HCT116 (cell line): ENCODE data around the gene RNF32. TPM values are rescaled to one million over a fixed set of nuclear protein-coding genes. Genes with fewer than 3 reads are reported as not detected.

Experiments
- ATAC-seq: fragments of 200-7000 bp; cut with Tn5 transposase; 2 replicates; pipeline ENCODE4 v1.9.1; 2020; ENCODE audit warnings: mild to moderate bottlenecking, moderate library complexity
- BruUV-seq: library from RNA; stranded (reverse); fragments of 400-500 nt; replicated peaks from 2 replicates; lab custom pipeline; 2021; lab: Mats Ljungman, UMichigan
- CTCF ChIA-PET: fragments of 300-600 bp; sonication (Branson Sonifier 250); formaldehyde crosslinking; loops from one replicate; lab custom pipeline; 2021; ENCODE audit warnings: antibody characterized with exemption; lab: Charles Lee
- POLR2A ChIA-PET: fragments of 300-600, 350-600 bp; sonication (Branson Sonifier 250); formaldehyde crosslinking; loops from one replicate; lab custom pipeline; 2021; ENCODE audit warnings: antibody characterized with exemption; lab: Charles Lee
- RAD21 ChIA-PET, 2 experiments: fragments of 300-600 bp; sonication (Branson Sonifier 250); formaldehyde crosslinking; loops; one replicate each; lab custom pipeline; 2023; ENCODE audit warnings: low total read pairs in 2 of 2; ENCODE audit not compliant: uncharacterized antibody in 2 of 2, unreplicated experiment in 2 of 2, low non-redundant PET in 1 of 2; lab: Charles Lee
- DNase-seq: peaks from one replicate; pipeline ENCODE4 v3.0.0-alpha.2; 2010; ENCODE audit warnings: low read depth, low spot score
- H2AFZ ChIP-seq: fragments of 200-600 bp; shearing (Covaris generic), sonication (generic); 2 replicates; pipeline ENCODE4 v1.6.1; 2017; ENCODE audit warnings: low read depth, mixed run types, mixed read lengths, antibody characterized with exemption, low read length; ENCODE audit not compliant: poor library complexity, severe bottlenecking
- H3K27ac ChIP-seq: 2 replicates; pipeline ENCODE4 v1.5.1; 2012; ENCODE audit warnings: low read depth, low read length
- H3K27me3 ChIP-seq: fragments of 200-600 bp; sonication (generic); 2 replicates; pipeline ENCODE4 v1.6.1; 2016; ENCODE audit warnings: mixed run types, low read length, mixed read lengths; ENCODE audit not compliant: insufficient read depth
- H3K36me3 ChIP-seq, 2 experiments: fragments of 200-500 bp in 1 of 2; fragments of 200-600 bp in 1 of 2; sonication (Bioruptor generic) in 1 of 2; sonication (generic) in 1 of 2; 2 replicates each; pipeline versions ENCODE4 v1.5.1 to v1.6.1; 2014 to 2016; ENCODE audit warnings: low read length in 2 of 2, inconsistent platforms in 1 of 2, mixed read lengths in 1 of 2, mixed run types in 1 of 2; ENCODE audit not compliant: insufficient read depth in 2 of 2, control insufficient read depth in 1 of 2
- H3K4me1 ChIP-seq, 2 experiments: fragments of 200-600 bp in 1 of 2; sonication (generic) in 1 of 2; 2 replicates each; pipeline versions ENCODE4 v1.5.1 to v1.6.1; 2012 to 2017; ENCODE audit warnings: low read length in 2 of 2, inconsistent platforms in 1 of 2, mild to moderate bottlenecking in 1 of 2, mixed read lengths in 1 of 2, mixed run types in 1 of 2, moderate library complexity in 1 of 2; ENCODE audit not compliant: insufficient read depth in 2 of 2, control insufficient read depth in 1 of 2
- H3K4me2 ChIP-seq: fragments of 200-600 bp; sonication (generic); 2 replicates; pipeline ENCODE4 v1.6.1; 2017; ENCODE audit warnings: mixed run types, low read length, mixed read lengths
- H3K4me3 ChIP-seq, 2 experiments: fragments of 200-600 bp in 1 of 2; sonication (generic) in 1 of 2; replicated peaks in 1 of 2; 2 replicates each; pipeline ENCODE4 v1.5.1; 2011 to 2016; ENCODE audit warnings: low read length in 2 of 2, control low read depth in 1 of 2, low read depth in 1 of 2, mild to moderate bottlenecking in 1 of 2, mixed read lengths in 1 of 2, mixed run types in 1 of 2
- H3K79me2 ChIP-seq: fragments of 200-600 bp; sonication (generic); 2 replicates; pipeline ENCODE4 v1.6.1; 2017; ENCODE audit warnings: mild to moderate bottlenecking, mixed run types, low read length, moderate library complexity, mixed read lengths; ENCODE audit not compliant: insufficient read depth
- H3K9ac ChIP-seq: fragments of 200-600 bp; sonication (generic); 2 replicates; pipeline ENCODE4 v1.6.1; 2016; ENCODE audit warnings: low read length, mixed read lengths
- H3K9me2 ChIP-seq: fragments of 200-600 bp; sonication (generic), shearing (Covaris generic); 2 replicates; pipeline ENCODE4 v1.6.1; 2017; ENCODE audit warnings: mixed run types, mild to moderate bottlenecking, moderate library complexity; ENCODE audit not compliant: insufficient read depth
- H3K9me3 ChIP-seq, 2 experiments: fragments of 200-500 bp in 1 of 2; fragments of 200-600 bp in 1 of 2; sonication (Bioruptor generic) in 1 of 2; sonication (generic) in 1 of 2; 2 replicates each; pipeline ENCODE4 v1.6.1; 2014 to 2017; ENCODE audit warnings: low read length in 2 of 2, mixed read lengths in 2 of 2, inconsistent platforms in 1 of 2, low read depth in 1 of 2, mild to moderate bottlenecking in 1 of 2, mixed run types in 1 of 2, moderate library complexity in 1 of 2; ENCODE audit not compliant: control insufficient read depth in 1 of 2, insufficient read depth in 1 of 2
- H4K20me1 ChIP-seq: fragments of 200-600 bp; sonication (generic), shearing (Covaris generic); 2 replicates; pipeline ENCODE4 v1.6.1; 2017; ENCODE audit warnings: mixed run types, mild to moderate bottlenecking, moderate library complexity; ENCODE audit not compliant: insufficient read depth
- POLR2AphosphoS5 ChIP-seq: IDR thresholded peaks from 2 replicates; pipeline ENCODE4 v1.6.1; 2011; ENCODE audit warnings: mild to moderate bottlenecking, low read depth, low read length, moderate library complexity
- RAD21 ChIP-seq: IDR thresholded peaks from 2 replicates; pipeline ENCODE4 v1.6.1; 2012; ENCODE audit warnings: low read depth, mild to moderate bottlenecking
- SRF ChIP-seq: IDR thresholded peaks from 2 replicates; pipeline ENCODE4 v1.6.1; 2012; ENCODE audit warnings: low read depth
- TCF7L2 ChIP-seq: IDR thresholded peaks from 2 replicates; pipeline ENCODE4 v1.7.0; 2011; ENCODE audit warnings: borderline replicate concordance, inconsistent platforms; ENCODE audit not compliant: insufficient read depth, insufficient read length; ENCODE audit errors: extremely low read depth
- intact Hi-C: fragments of 100-400 bp; cut with micrococcal nuclease; formaldehyde crosslinking; loops from 2 replicates; pipeline ENCODE4 v1.10.0; 2022
- total RNA-seq: library from RNA; stranded (reverse); gene quantifications from one replicate; pipeline ENCODE4 v1.2.1, GENCODE V29; 2021; ENCODE audit not compliant: unreplicated experiment
- TF ChIP-seq, protein P1 (sequence below): IDR thresholded peaks from 2 replicates; pipeline ENCODE4 v1.6.1; 2012
- TF ChIP-seq, protein P2 (sequence below): IDR thresholded peaks from 2 replicates; pipeline ENCODE4 v1.6.1; 2011; ENCODE audit warnings: mild to moderate bottlenecking, low read length, moderate library complexity; ENCODE audit not compliant: insufficient replicate concordance; ENCODE audit errors: extremely low read depth

RNF32 gene
- total RNA-seq, 1 experiment from 2014 or later: 3.4 TPM

DNA sequence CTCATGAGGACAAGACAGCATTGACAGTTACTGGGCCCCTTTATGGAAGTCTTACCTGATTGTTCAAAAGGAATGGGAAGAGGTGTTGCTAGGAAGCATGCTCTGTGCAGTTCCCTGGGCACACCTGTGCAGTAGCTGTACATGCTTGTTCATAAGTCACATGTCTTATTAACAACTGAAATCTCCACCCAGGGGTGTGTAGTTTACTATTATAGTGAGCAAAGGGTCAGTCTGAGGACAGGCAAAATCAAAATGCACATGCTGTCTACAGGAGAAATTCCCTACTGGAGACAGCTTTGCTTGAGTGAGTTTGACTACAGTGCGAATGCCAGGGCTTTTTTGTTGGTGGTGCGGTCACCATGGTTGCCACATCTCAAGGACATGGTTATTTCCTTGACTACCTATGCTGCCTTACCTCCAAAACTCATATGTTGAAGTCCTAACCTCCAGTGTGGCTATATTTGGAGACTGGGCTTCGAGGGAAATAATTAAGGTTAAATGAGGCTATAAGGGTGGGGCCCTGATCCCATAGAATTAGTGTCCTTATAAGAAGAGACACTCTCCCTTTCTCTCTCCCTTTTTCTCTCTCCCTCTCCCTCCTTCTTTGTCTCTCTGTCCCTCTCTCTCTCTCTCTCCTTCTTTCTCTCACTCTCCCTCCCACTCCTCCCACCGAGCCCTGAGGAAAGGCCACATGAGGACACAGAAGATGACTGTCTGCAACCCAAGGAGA lies 48.3 kb upstream of the RNF32 start:
- Histone ChIP-seq H3K9me3 (no peaks in the 10 kb centered on the region), H3K9me2 (no peaks in the 10 kb centered on the region), H3K9ac (no peak overlapping the region), H3K4me2 (no peak overlapping the region), H3K27me3 (no peaks in the 10 kb centered on the region), H2AFZ (no peak overlapping the region), H4K20me1 (no peaks in the 10 kb centered on the region), H3K79me2 (no peaks in the 10 kb centered on the region), H3K4me3 (no peak overlapping the region), H3K27ac (no peak overlapping the region), H3K36me3 (no peaks in the 10 kb centered on the region), H3K4me1 (no peaks in the 10 kb centered on the region)
- TF ChIP-seq TCF7L2: no peak
- intact Hi-C loops: no loop called here
- ATAC-seq (no peak), DNase-seq (no peak)
- ChIA-PET RAD21 (no interaction called here), CTCF (no interaction called here), POLR2A (no interaction called here)
- no TSS peak for BruUV-seq

DNA sequence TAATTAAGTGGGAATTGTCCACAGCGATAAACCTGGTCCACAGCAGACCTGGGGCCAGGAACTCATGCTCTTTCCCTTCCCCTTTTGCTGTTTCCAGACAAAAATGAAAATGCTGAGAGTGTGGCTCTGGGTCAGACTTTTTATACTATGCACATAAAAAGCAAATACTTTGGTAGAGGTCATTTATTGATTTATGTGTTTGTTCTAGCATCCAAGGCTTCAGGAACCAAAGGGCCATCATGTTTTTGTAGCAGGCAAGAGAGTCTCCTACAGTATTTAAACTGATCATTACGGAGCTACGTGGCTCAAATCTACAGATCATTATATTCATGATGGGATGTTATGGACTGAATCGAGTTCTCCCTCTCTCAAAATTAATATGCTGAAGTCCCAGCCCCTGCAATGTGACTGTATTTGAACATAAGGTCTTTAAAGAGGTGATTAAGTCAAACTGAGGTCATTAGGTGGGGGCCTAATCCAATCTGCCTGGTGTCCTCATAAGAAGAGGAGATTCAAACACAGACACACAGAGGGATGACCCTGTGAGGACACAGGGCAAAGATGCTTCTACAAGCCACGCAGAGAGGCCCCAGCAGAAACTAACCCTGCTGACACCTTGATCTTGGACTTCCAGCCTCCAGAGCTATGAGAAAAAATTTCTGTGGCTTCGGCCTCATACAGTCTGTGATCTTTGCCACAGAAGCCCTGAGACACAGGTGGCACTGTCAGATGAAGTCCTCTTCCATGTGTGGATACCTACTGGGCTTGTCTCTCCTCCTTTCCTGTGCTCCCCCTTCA lies 46.1 kb upstream of the RNF32 start:
- Histone ChIP-seq H3K27me3 (no peaks in the 10 kb centered on the region), H3K4me1 (no peaks in the 10 kb centered on the region), H3K9ac (no peak overlapping the region), H3K9me2 (no peaks in the 10 kb centered on the region), H3K4me2 (no peak overlapping the region), H2AFZ (no peak overlapping the region), H3K27ac (no peak overlapping the region), H3K4me3 (no peak overlapping the region), H3K79me2 (no peaks in the 10 kb centered on the region), H3K36me3 (no peaks in the 10 kb centered on the region), H4K20me1 (no peaks in the 10 kb centered on the region), H3K9me3 (no peaks in the 10 kb centered on the region)
- ChIA-PET CTCF (no interaction called here), POLR2A (no interaction called here), RAD21 (no interaction called here)
- ATAC-seq: no peak
- TF ChIP-seq, protein P1, sequence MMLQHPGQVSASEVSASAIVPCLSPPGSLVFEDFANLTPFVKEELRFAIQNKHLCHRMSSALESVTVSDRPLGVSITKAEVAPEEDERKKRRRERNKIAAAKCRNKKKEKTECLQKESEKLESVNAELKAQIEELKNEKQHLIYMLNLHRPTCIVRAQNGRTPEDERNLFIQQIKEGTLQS: no peak
- TF ChIP-seq SRF: no peak
- no peak for TF ChIP-seq POLR2AphosphoS5
- TF ChIP-seq, protein P2, sequence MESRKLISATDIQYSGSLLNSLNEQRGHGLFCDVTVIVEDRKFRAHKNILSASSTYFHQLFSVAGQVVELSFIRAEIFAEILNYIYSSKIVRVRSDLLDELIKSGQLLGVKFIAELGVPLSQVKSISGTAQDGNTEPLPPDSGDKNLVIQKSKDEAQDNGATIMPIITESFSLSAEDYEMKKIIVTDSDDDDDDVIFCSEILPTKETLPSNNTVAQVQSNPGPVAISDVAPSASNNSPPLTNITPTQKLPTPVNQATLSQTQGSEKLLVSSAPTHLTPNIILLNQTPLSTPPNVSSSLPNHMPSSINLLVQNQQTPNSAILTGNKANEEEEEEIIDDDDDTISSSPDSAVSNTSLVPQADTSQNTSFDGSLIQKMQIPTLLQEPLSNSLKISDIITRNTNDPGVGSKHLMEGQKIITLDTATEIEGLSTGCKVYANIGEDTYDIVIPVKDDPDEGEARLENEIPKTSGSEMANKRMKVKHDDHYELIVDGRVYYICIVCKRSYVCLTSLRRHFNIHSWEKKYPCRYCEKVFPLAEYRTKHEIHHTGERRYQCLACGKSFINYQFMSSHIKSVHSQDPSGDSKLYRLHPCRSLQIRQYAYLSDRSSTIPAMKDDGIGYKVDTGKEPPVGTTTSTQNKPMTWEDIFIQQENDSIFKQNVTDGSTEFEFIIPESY: no peak
- no peak for TF ChIP-seq RAD21
- BruUV-seq: no TSS peak
- no peak for DNase-seq
- intact Hi-C loops: no loop called here
